Right hindlimb (tissue), 1 donor: ENCODE data around the gene IGFLR1.

Experiments used
- DNase-seq: peaks from one replicate; pipeline ENCODE4 v3.0.0-alpha.2; 2018

The IGFLR1 gene

GRCh38 chr19:35755550-35756376, 13.5 kb upstream of the IGFLR1 start:
- peak; percentile 89 for DNase-seq

GRCh38 chr19:35755131-35755549, 12.9 kb upstream of the IGFLR1 start:
- no peak for DNase-seq

- no peak for DNase-seq
These were observed 12.3 kb upstream of the IGFLR1 start for GRCh38 chr19:35754370-35755130.

DNA sequence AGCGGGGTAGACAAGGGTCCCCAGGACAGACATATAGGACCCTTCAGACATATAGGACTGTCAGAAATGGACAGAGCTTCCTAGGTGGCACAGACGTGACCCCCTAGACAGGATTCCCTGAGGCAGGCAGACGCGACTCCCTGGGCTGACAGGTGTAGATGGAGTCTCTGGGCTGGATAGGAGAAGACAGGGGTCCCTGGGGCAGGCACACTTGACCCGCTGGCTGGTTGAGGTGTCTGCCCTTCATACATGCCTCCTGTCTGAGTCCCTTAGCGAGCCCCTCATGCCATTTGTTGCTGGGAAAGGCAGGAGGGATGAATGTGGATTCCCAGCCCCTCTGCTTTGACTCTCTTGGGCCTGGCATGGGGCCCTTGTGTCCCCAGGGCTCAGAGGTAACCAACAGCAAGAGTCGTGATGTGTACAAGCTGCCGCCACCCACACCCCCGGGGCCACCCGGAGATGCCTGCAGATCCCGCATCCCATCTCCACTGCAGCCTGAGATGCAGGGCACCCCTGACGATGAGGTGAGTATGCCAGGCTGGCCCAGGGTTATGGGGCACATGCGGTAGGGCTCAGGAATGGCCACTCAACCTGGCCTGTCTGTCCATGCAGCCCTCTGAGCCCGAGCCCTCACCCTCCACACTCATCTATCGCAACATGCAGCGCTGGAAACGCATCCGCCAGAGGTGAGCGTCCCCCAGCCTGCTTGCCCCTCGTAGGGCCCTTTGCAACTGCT, 11.6 kb upstream of the IGFLR1 start:
- DNase-seq = no peak

- peak; percentile 17 for DNase-seq
These were observed 10.6 kb upstream of the IGFLR1 start for GRCh38 chr19:35752746-35753350.

DNA sequence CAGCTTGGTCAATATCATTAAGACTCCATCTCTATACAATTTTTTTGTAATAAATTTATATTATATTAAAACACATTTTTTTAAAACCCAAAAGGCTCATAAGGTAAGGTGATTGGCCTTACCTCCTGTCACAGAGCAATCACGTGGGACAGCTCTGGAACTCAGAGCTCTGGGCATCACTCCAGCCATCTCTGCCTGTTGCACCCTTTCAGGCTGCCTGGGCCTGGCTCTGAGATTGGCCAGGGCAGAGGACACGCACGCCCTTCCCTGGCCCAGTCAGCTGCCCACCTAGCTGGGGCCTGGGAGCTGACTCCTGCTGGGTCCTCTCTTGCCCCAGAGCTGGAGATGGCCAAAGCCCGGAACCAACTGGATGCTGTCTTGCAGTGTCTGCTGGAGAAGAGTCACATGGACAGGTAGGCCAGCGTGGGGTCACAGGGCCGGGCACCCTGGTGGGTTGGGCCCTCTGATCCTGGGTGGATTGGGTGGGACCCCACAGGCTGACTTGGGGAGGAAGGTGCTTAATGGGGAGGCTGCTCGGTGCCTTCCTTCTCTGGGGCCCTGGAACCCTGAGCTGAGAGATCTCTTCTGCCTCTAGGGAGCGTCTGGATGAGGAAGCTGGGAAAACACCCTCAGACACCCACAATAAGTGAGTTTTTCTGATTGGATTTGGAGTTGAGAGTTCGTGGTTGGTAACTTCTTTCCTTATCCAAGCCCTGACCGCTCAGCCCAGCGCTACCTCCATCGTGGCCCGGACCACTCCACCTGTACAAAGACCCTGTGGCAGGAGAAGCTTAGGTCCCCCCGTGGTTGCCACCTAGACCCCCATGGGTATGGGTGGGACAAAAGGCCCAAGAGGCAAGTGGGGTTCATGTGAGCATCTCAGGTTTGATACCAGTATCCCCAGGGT, 9.8 kb upstream of the IGFLR1 start:
- peak; percentile 15 for DNase-seq

- DNase-seq = peak; percentile 17
These were observed 7.9 kb upstream of the IGFLR1 start for GRCh38 chr19:35750167-35750566.

- peak; percentile 99 for DNase-seq
These were observed 6.1 kb upstream of the IGFLR1 start, which contains the start of gene LIN37 for GRCh38 chr19:35748106-35749020. Gene LIN37, plus strand, starts transcription at chr19:35748576. Its CDS starts 149 bp downstream, at chr19:35748725.

- DNase-seq = no peak
These were observed 4.3 kb upstream of the IGFLR1 start for GRCh38 chr19:35746531-35746930.

- no peak for DNase-seq
These were observed 3.8 kb upstream of the IGFLR1 start for GRCh38 chr19:35746087-35746462.

- peak; percentile 99 for DNase-seq
These were observed 3.3 kb upstream of the IGFLR1 start, which contains the start of the genes PSENEN and U2AF1L4 for GRCh38 chr19:35745328-35746086. Gene PSENEN, plus strand, starts transcription at chr19:35745651. Its CDS starts 280 bp downstream, at chr19:35745931. Gene U2AF1L4, minus strand, starts transcription at chr19:35745418. Its CDS starts 27 bp downstream, at chr19:35745391.

GRCh38 chr19:35744430-35745327, 2.4 kb upstream of the IGFLR1 start:
- DNase-seq = peak; percentile 97

- DNase-seq = no peak
These were observed 1.6 kb upstream of the IGFLR1 start for GRCh38 chr19:35743640-35744429.

GRCh38 chr19:35741203-35741515, 1.1 kb downstream of the IGFLR1 start:
- no peak for DNase-seq

- DNase-seq = peak; percentile 99
These were observed 1.6 kb downstream of the IGFLR1 start for GRCh38 chr19:35740423-35741202.

- no peak for DNase-seq
These were observed 2.2 kb downstream of the IGFLR1 start for GRCh38 chr19:35740108-35740422.
